RWPE2 (cell line): ENCODE results near the gene LHX4.

ENCODE experiments used
- ATAC-seq: fragments of 200-7000 bp; cut with Tn5 transposase; 3 replicates; pipeline ENCODE4 v1.9.1; 2021; ENCODE audit warnings: low read depth
- DNase-seq: peaks from one replicate; pipeline ENCODE4 v3.0.0-alpha.2; 2020; ENCODE audit warnings: low spot score
- H3K27ac ChIP-seq: fragments of 450-650 bp; 2 replicates; pipeline ENCODE4 v1.5.1; 2017; ENCODE audit warnings: mild to moderate bottlenecking; ENCODE audit not compliant: poor library complexity, severe bottlenecking
- H3K27me3 ChIP-seq: fragments of 250-450 bp; sonication (Bioruptor Pico); 2 replicates; pipeline ENCODE4 v1.5.1; 2021; ENCODE audit warnings: mild to moderate bottlenecking, moderate library complexity; ENCODE audit not compliant: insufficient read depth, poor library complexity, severe bottlenecking
- H3K36me3 ChIP-seq: fragments of 250-450 bp; sonication (Bioruptor Pico); 2 replicates; pipeline ENCODE4 v1.5.1; 2020; ENCODE audit warnings: low read depth, mild to moderate bottlenecking, moderate library complexity
- H3K4me1 ChIP-seq: fragments of 250-450 bp; sonication (Bioruptor Pico); 2 replicates; pipeline ENCODE4 v1.5.1; 2021; ENCODE audit warnings: mild to moderate bottlenecking, moderate library complexity; ENCODE audit not compliant: insufficient read depth, poor library complexity, severe bottlenecking
- H3K4me3 ChIP-seq: fragments of 250-450 bp; sonication (Bioruptor Pico); 2 replicates; pipeline ENCODE4 v1.5.1; 2021; ENCODE audit warnings: mild to moderate bottlenecking, moderate library complexity; ENCODE audit not compliant: severe bottlenecking
- H3K9me3 ChIP-seq: fragments of 250-450 bp; sonication (Bioruptor Pico); 2 replicates; pipeline ENCODE4 v1.5.1; 2021; ENCODE audit warnings: mild to moderate bottlenecking, moderate library complexity; ENCODE audit not compliant: severe bottlenecking
- TF ChIP-seq, protein P1 (sequence below): fragments of 450-650 bp; IDR thresholded peaks from one replicate; pipeline ENCODE4 v1.5.1; 2017; ENCODE audit warnings: mild to moderate bottlenecking, moderate library complexity; ENCODE audit not compliant: poor library complexity, severe bottlenecking

Gene LHX4

DNA sequence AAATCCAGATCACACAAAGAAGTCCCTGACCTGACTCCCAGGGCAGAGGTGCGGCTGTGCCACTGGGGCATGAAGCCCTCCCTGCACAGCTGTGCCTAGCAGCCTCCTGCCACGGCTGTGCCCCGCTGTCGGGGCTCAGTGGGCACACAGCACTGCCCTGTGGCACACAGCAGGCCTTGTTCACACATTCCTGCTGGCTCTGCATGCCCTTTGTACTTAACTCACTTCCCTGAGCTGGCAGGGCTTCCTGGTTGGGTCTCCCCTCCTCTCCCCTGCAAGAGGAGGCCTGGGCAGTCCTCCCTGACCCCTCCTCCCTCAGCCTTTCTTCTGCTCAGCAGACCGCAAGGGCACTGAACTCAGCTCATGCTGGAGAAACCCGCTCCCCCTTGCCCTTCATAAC is 14.8 kb downstream of the LHX4 start:
- Histone ChIP-seq H3K4me3 (no peak overlapping the region), H3K9me3 (no peaks in the 10 kb centered on the region), H3K36me3 (no peaks in the 10 kb centered on the region), H3K27ac (no peak overlapping the region), H3K27me3 (peaks cover 26% of the 10 kb centered on the region), H3K4me1 (no peaks in the 10 kb centered on the region)
- TF ChIP-seq, protein P1, sequence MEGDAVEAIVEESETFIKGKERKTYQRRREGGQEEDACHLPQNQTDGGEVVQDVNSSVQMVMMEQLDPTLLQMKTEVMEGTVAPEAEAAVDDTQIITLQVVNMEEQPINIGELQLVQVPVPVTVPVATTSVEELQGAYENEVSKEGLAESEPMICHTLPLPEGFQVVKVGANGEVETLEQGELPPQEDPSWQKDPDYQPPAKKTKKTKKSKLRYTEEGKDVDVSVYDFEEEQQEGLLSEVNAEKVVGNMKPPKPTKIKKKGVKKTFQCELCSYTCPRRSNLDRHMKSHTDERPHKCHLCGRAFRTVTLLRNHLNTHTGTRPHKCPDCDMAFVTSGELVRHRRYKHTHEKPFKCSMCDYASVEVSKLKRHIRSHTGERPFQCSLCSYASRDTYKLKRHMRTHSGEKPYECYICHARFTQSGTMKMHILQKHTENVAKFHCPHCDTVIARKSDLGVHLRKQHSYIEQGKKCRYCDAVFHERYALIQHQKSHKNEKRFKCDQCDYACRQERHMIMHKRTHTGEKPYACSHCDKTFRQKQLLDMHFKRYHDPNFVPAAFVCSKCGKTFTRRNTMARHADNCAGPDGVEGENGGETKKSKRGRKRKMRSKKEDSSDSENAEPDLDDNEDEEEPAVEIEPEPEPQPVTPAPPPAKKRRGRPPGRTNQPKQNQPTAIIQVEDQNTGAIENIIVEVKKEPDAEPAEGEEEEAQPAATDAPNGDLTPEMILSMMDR: no peak
- no peak for ATAC-seq
- DNase-seq: no peak

DNA sequence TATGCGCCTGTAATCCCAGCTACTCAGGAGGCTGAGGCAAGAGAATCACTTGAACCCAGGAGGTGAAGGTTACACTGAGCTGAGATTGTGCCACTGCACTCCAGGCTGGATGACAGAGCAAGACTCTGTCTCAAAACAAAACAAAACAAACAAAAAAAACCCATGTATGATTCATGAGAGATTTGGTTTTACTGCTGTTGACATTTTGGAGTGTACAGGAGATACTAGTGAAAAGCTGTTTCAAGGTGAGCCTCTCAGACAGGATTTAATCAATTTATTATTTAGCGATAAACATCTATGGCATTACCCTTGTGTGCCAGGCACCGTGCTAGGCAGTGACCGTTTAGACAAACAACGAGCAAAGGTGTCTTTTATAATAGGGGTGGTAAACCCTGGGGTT is 16.5 kb downstream of the LHX4 start:
- Histone ChIP-seq H3K4me1 (no peaks in the 10 kb centered on the region), H3K9me3 (no peaks in the 10 kb centered on the region), H3K36me3 (no peaks in the 10 kb centered on the region), H3K27me3 (peaks cover 9% of the 10 kb centered on the region), H3K4me3 (no peak overlapping the region), H3K27ac (no peak overlapping the region)
- no peak for DNase-seq
- no peak for ATAC-seq
- TF ChIP-seq, protein P1: no peak

DNA sequence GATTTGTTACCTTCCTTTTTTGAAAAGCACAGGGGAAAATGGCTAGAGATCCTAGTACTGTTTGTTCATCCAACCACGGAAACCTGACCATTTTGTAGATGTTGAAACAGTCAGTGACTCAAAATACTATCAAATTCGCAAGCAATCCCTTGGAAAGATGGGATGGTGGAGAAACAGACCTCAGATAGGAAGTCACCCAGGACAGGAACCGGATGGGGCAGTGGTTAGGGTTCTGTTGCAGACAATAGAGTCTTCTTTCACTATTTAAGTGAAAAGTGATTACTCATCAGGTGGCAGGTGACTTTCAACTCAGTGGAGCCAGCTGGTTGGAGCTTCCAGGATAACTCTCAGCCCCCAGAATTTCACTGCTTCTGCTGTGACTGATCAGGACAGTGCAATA is 17.0 kb downstream of the LHX4 start:
- H3K27me3 ChIP-seq: peaks cover 4% of the 10 kb centered on the region
- H3K36me3 ChIP-seq: no peaks in the 10 kb centered on the region
- H3K9me3 ChIP-seq: no peaks in the 10 kb centered on the region
- H3K4me1 ChIP-seq: no peaks in the 10 kb centered on the region
- no peak overlapping the region for H3K4me3 ChIP-seq
- TF ChIP-seq, protein P1: no peak
- H3K27ac ChIP-seq: no peak overlapping the region
- no peak; the same call in 2 of the 3 replicates for ATAC-seq
- no peak for DNase-seq

DNA sequence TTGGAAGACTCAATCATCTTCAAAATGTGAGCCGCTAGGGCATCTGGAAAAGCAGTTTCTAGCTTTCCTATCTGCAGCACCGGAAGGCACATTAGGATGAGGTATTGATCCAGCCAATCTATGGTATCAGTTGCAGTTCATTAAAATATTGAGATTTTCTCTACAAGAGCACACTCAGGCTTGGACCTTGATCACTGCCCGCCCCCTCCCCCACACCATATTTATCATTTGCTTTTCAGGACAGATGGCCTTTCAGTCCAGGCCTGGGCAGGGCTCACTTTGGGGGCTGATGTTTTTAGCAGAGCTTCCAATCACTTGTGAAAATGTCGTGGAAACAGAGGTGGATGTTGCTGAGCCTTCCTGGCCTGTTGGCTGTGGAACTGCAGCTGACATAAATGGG is 17.5 kb downstream of the LHX4 start:
- ATAC-seq (no peak), DNase-seq (no peak)
- Histone ChIP-seq H3K27ac (no peak overlapping the region), H3K27me3 (peaks cover 3% of the 10 kb centered on the region), H3K9me3 (no peaks in the 10 kb centered on the region), H3K4me3 (no peak overlapping the region), H3K4me1 (no peaks in the 10 kb centered on the region), H3K36me3 (no peaks in the 10 kb centered on the region)
- TF ChIP-seq, protein P1: no peak

DNA sequence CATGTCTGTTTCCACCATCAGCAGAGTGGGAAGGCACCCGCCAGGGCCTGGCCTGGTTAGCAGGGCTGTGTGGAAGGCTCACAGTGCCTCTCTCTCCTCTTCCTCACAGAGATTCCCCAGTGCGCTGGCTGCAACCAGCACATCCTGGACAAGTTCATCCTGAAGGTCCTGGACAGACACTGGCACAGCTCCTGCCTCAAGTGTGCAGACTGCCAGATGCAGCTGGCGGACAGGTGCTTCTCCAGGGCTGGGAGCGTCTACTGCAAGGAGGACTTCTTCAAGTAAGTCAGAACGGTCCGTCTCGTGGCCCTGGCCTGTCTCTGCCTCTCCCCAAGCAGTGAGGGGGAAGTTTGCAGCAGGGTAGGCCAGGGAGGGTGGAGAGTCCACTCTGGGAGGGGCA is 18.1 kb downstream of the LHX4 start:
- Histone ChIP-seq H3K4me3 (no peak overlapping the region), H3K4me1 (no peaks in the 10 kb centered on the region), H3K9me3 (no peaks in the 10 kb centered on the region), H3K27ac (no peak overlapping the region), H3K36me3 (no peaks in the 10 kb centered on the region), H3K27me3 (no peaks in the 10 kb centered on the region)
- no peak for DNase-seq
- TF ChIP-seq, protein P1: no peak
- ATAC-seq: no peak
